IMR-90 (cell line): ENCODE measurements around the gene ASTE1. TPM values are rescaled to one million over a fixed set of nuclear protein-coding genes. Genes with fewer than 3 reads are reported as not detected.

ENCODE experiments used
- ATAC-seq: fragments of 200-7000 bp; cut with Tn5 transposase; 2 replicates; pipeline ENCODE4 v1.9.1; 2020; ENCODE audit warnings: low read depth, mild to moderate bottlenecking, moderate library complexity
- BruUV-seq: library from RNA; stranded (reverse); fragments of 400-500 nt; replicated peaks from 2 replicates; lab custom pipeline; 2021; lab: Mats Ljungman, UMichigan
- CTCF ChIA-PET: fragments of 300-600 bp; formaldehyde crosslinking; extraction: SDS; loops from one replicate; lab custom pipeline; 2021; ENCODE audit warnings: antibody characterized with exemption; lab: Yijun Ruan, JAX
- POLR2A ChIA-PET: fragments of 300-600 bp; sonication (Branson Sonifier 250); formaldehyde crosslinking; loops from one replicate; lab custom pipeline; 2022; ENCODE audit warnings: antibody characterized with exemption; ENCODE audit not compliant: unreplicated experiment; lab: Charles Lee
- DNase-seq: peaks from one replicate; pipeline ENCODE4 v3.0.0; 2013
- H2AFZ ChIP-seq: replicated peaks from 2 replicates; pipeline ENCODE3; 2013; ENCODE audit warnings: low read length, mild to moderate bottlenecking; ENCODE audit not compliant: poor library complexity
- H2AK5ac ChIP-seq: 2 replicates; pipeline ENCODE4 v1.6.1; 2013; ENCODE audit warnings: low read depth, low read length, inconsistent platforms
- H2AK9ac ChIP-seq: replicated peaks from 2 replicates; pipeline ENCODE3; 2013; ENCODE audit warnings: mild to moderate bottlenecking, low read depth, low read length, moderate library complexity; ENCODE audit not compliant: poor library complexity
- H2BK120ac ChIP-seq: 2 replicates; pipeline ENCODE4 v1.6.1; 2013; ENCODE audit warnings: low read depth, low read length, inconsistent platforms
- H2BK15ac ChIP-seq: 3 replicates; pipeline ENCODE4 v1.6.1; 2013; ENCODE audit warnings: low read depth, low read length, inconsistent platforms
- H2BK20ac ChIP-seq: 2 replicates; pipeline ENCODE4 v1.6.1; 2013; ENCODE audit warnings: low read depth, mild to moderate bottlenecking, inconsistent platforms, low read length, moderate library complexity
- H2BK5ac ChIP-seq: 2 replicates; pipeline ENCODE4 v1.6.1; 2013; ENCODE audit warnings: mild to moderate bottlenecking, low read depth, low read length, inconsistent platforms; ENCODE audit not compliant: poor library complexity, severe bottlenecking
- H3K14ac ChIP-seq: replicated peaks from 2 replicates; pipeline ENCODE4 v1.6.1; 2013; ENCODE audit warnings: low read depth, low read length, inconsistent platforms
- H3K18ac ChIP-seq: 2 replicates; pipeline ENCODE4 v1.6.1; 2013; ENCODE audit warnings: low read depth, low read length, control low read depth
- H3K23ac ChIP-seq: 2 replicates; pipeline ENCODE4 v1.6.1; 2013; ENCODE audit warnings: low read depth, low read length, inconsistent platforms
- H3K27ac ChIP-seq: 2 replicates; pipeline ENCODE4 v1.5.1; 2013; ENCODE audit warnings: mild to moderate bottlenecking, control low read depth, low read length; ENCODE audit not compliant: insufficient read depth
- H3K27me3 ChIP-seq: 2 replicates; pipeline ENCODE4 v1.6.1; 2013; ENCODE audit warnings: low read length; ENCODE audit not compliant: control insufficient read depth, insufficient read depth
- H3K36me3 ChIP-seq: 2 replicates; pipeline ENCODE4 v1.6.1; 2013; ENCODE audit warnings: low read length, mixed read lengths; ENCODE audit not compliant: control insufficient read depth, insufficient read depth
- H3K4ac ChIP-seq: 2 replicates; pipeline ENCODE4 v1.6.1; 2013; ENCODE audit warnings: low read depth, low read length, inconsistent platforms
- H3K4me1 ChIP-seq: 2 replicates; pipeline ENCODE4 v1.6.1; 2013; ENCODE audit warnings: low read length, mixed read lengths; ENCODE audit not compliant: control insufficient read depth, insufficient read depth
- H3K4me2 ChIP-seq: 2 replicates; pipeline ENCODE4 v1.6.1; 2013; ENCODE audit warnings: low read depth, mild to moderate bottlenecking, control low read depth, low read length, moderate library complexity
- H3K4me3 ChIP-seq: 2 replicates; pipeline ENCODE4 v1.5.1; 2013; ENCODE audit warnings: low read depth, mild to moderate bottlenecking, control low read depth, low read length, moderate library complexity; ENCODE audit not compliant: insufficient read depth
- H3K56ac ChIP-seq: 2 replicates; pipeline ENCODE4 v1.6.1; 2013; ENCODE audit warnings: low read length, inconsistent platforms; ENCODE audit not compliant: insufficient read depth; ENCODE audit errors: extremely low read depth
- H3K79me1 ChIP-seq, 2 experiments: 2 replicates each; pipeline ENCODE4 v1.6.1; 2013; ENCODE audit warnings: low read length in 2 of 2, inconsistent platforms in 1 of 2, low read depth in 1 of 2
- H3K9ac ChIP-seq: 2 replicates; pipeline ENCODE4 v1.6.1; 2013; ENCODE audit warnings: low read depth, low read length, control low read depth
- H3K9me1 ChIP-seq: 2 replicates; pipeline ENCODE4 v1.6.1; 2013; ENCODE audit warnings: low read length, inconsistent platforms; ENCODE audit not compliant: insufficient read depth
- H3K9me3 ChIP-seq: 2 replicates; pipeline ENCODE4 v1.6.1; 2013; ENCODE audit warnings: low read length; ENCODE audit not compliant: control insufficient read depth, insufficient read depth
- H4K20me1 ChIP-seq: 2 replicates; pipeline ENCODE4 v1.6.1; 2013; ENCODE audit warnings: low read length, inconsistent platforms; ENCODE audit not compliant: insufficient read depth
- H4K5ac ChIP-seq: 2 replicates; pipeline ENCODE4 v1.6.1; 2013; ENCODE audit warnings: mild to moderate bottlenecking, low read depth, low read length, control low read depth
- H4K8ac ChIP-seq, 2 experiments: 2 replicates each; pipeline ENCODE4 v1.6.1; 2013; ENCODE audit warnings: low read depth in 2 of 2, low read length in 2 of 2, control low read depth in 1 of 2, inconsistent platforms in 1 of 2
- H4K91ac ChIP-seq: 2 replicates; pipeline ENCODE4 v1.6.1; 2013; ENCODE audit warnings: low read depth, low read length, inconsistent platforms; ENCODE audit not compliant: insufficient read depth
- BHLHE40 ChIP-seq: fragments of 150-350 bp; IDR thresholded peaks from 2 replicates; pipeline ENCODE4 v1.6.1; 2016; ENCODE audit warnings: mild to moderate bottlenecking, low read depth, low read length
- CEBPB ChIP-seq: IDR thresholded peaks from 2 replicates; pipeline ENCODE4 v1.6.1; 2012; ENCODE audit warnings: low read depth, low read length, improper control_type of control experiment
- CHD1 ChIP-seq: IDR thresholded peaks from 2 replicates; pipeline ENCODE4 v1.6.1; 2012; ENCODE audit warnings: low read depth, low read length, improper control_type of control experiment
- ELK1 ChIP-seq: fragments of 150-350 bp; IDR thresholded peaks from 2 replicates; pipeline ENCODE4 v1.6.1; 2016; ENCODE audit warnings: low read depth, mild to moderate bottlenecking, low read length, moderate library complexity, borderline replicate concordance
- MAFK ChIP-seq: IDR thresholded peaks from 2 replicates; pipeline ENCODE4 v1.6.1; 2012; ENCODE audit warnings: low read depth, low read length, improper control_type of control experiment
- MAZ ChIP-seq: IDR thresholded peaks from 2 replicates; pipeline ENCODE4 v1.6.1; 2012; ENCODE audit warnings: low read depth, mild to moderate bottlenecking, low read length, improper control_type of control experiment, moderate library complexity, borderline replicate concordance
- MXI1 ChIP-seq: IDR thresholded peaks from 2 replicates; pipeline ENCODE4 v1.6.1; 2012; ENCODE audit warnings: low read depth, mild to moderate bottlenecking, low read length, moderate library complexity, borderline replicate concordance
- NFE2L2 ChIP-seq: fragments of 150-350 bp; IDR thresholded peaks from 2 replicates; pipeline ENCODE4 v1.6.1; 2016; ENCODE audit warnings: low read depth, mild to moderate bottlenecking, low read length
- POLR2A ChIP-seq: IDR thresholded peaks from 2 replicates; pipeline ENCODE4 v1.6.1; 2012; ENCODE audit warnings: mild to moderate bottlenecking, low read depth, low read length
- RCOR1 ChIP-seq: IDR thresholded peaks from 2 replicates; pipeline ENCODE4 v1.6.1; 2012; ENCODE audit warnings: mild to moderate bottlenecking, low read length, improper control_type of control experiment; ENCODE audit not compliant: insufficient replicate concordance
- RFX5 ChIP-seq: IDR thresholded peaks from 2 replicates; pipeline ENCODE4 v1.8.0; 2012; ENCODE audit warnings: low read depth, mild to moderate bottlenecking, low read length, moderate library complexity
- SMC3 ChIP-seq: fragments of 150-350 bp; IDR thresholded peaks from 2 replicates; pipeline ENCODE4 v1.6.1; 2016; ENCODE audit warnings: low read depth, mild to moderate bottlenecking, antibody characterized with exemption, low read length, moderate library complexity
- USF2 ChIP-seq: fragments of 150-350 bp; IDR thresholded peaks from 2 replicates; pipeline ENCODE4 v1.6.1; 2017; ENCODE audit warnings: mild to moderate bottlenecking, antibody characterized with exemption, low read length, low read depth
- WGBS, 2 experiments: methylation state at CpG; one replicate each; pipeline versions ENCODE4 v1.1.5 to v1.1.7; 2013; ENCODE audit warnings: missing lambda C conversion rate in 2 of 2; ENCODE audit not compliant: insufficient read length in 1 of 2; ENCODE audit errors: extremely low coverage in 2 of 2; 5-methylcytosine and 5-hydroxymethylcytosine counted together
- dilution Hi-C: fragments of 300-500 bp; cut with HindIII; formaldehyde crosslinking; loops from one replicate; pipeline ENCODE4 v1.14.3; 2018; ENCODE audit warnings: low sequenced_read_pairs; ENCODE audit not compliant: unreplicated experiment
- in situ Hi-C: fragments of 300-500 bp; cut with MboI; formaldehyde crosslinking; loops from 3 replicates; pipeline ENCODE4 v1.14.3; 2019; ENCODE audit warnings: low sequenced_read_pairs, inconsistent platforms, mixed read lengths
- intact Hi-C: fragments of 100-400 bp; cut with micrococcal nuclease; formaldehyde crosslinking; loops from 2 replicates; pipeline ENCODE4 v1.10.0; 2022
- polyA plus RNA-seq, 3 experiments: library from polyadenylated mRNA; depleted of rRNA; stranded (reverse); fragments of >200 nt; gene quantifications; 2 replicates each; pipeline ENCODE4 v1.2.3, GENCODE V29; 2012; ENCODE audit warnings: low replicate concordance in 1 of 3
- total RNA-seq: library from RNA; depleted of rRNA; stranded (reverse); fragments of >200 nt; gene quantifications from 2 replicates; pipeline ENCODE4 v1.2.3, GENCODE V29; 2012
- TF ChIP-seq, protein P1 (sequence below): conservative IDR thresholded peaks from 2 replicates; pipeline ENCODE4 v1.5.1; 2012; ENCODE audit warnings: mild to moderate bottlenecking, low read depth, low read length, improper control_type of control experiment

ASTE1 gene
- total and polyA plus RNA-seq, 2 of the 4 experiments (the other 2 are of a cell fraction) = 3.2 to 7.5 TPM

DNA sequence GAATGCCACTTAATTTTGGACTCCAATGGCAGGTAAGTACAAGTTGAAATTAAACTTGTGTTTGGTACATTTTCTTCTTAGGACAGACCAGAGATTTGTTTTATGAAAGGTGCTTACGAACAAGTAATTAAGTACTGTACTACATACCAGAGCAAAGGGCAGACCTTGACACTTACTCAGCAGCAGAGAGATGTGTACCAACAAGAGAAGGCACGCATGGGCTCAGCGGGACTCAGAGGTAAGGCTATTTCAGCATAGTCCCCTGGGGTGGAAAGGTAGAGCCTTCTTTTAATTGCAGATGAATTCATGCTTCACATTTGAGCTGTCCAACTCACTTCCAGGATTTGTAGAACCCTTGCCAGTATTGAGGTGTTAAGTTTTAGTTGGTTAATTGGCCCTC lies 51.4 kb downstream of the ASTE1 start:
- Histone ChIP-seq H3K18ac (no peak overlapping the region), H4K91ac (no peak overlapping the region), H2BK5ac (no peak overlapping the region), H2BK15ac (no peak overlapping the region), H4K8ac (no peak overlapping the region), H3K23ac (no peak overlapping the region), H3K14ac (no peak overlapping the region), H3K4me1 (no peaks in the 10 kb centered on the region), H3K4me3 (no peak overlapping the region), H3K56ac (no peak overlapping the region), H3K9me1 (peaks cover 6% of the 10 kb centered on the region; the same call in 1 of the 2 replicates), H2AFZ (no peak overlapping the region), H4K5ac (no peak overlapping the region), H2BK20ac (no peak overlapping the region), H2AK9ac (no peak overlapping the region), H2BK120ac (no peak overlapping the region), H3K27me3 (no peaks in the 10 kb centered on the region), H2AK5ac (no peak overlapping the region), H3K4ac (no peak overlapping the region), H4K20me1 (no peaks in the 10 kb centered on the region), H3K9ac (no peak overlapping the region), H3K36me3 (peaks cover 20% of the 10 kb centered on the region), H3K79me1 (peaks cover 3 to 7% of the 10 kb centered on the region in 2 experiments; a peak in 3 of 4 replicates), H3K27ac (no peak overlapping the region), H3K9me3 (no peaks in the 10 kb centered on the region), H3K4me2 (no peak overlapping the region)
- ATAC-seq (no peak), DNase-seq (no peak)
- intact Hi-C loops (no loop called here), dilution Hi-C loops (no loop called here), in situ Hi-C loops (loop anchor here (25.0 kb wide), 1 partner anchor 238 kb away; the partner anchor contains the start of gene PIK3R4)
- no TSS peak for BruUV-seq
- CTCF ChIA-PET = no interaction called here
- no CpG with 5 or more reads among the region's 3 CpGs for WGBS, 2 experiments
- TF ChIP-seq, protein P1, sequence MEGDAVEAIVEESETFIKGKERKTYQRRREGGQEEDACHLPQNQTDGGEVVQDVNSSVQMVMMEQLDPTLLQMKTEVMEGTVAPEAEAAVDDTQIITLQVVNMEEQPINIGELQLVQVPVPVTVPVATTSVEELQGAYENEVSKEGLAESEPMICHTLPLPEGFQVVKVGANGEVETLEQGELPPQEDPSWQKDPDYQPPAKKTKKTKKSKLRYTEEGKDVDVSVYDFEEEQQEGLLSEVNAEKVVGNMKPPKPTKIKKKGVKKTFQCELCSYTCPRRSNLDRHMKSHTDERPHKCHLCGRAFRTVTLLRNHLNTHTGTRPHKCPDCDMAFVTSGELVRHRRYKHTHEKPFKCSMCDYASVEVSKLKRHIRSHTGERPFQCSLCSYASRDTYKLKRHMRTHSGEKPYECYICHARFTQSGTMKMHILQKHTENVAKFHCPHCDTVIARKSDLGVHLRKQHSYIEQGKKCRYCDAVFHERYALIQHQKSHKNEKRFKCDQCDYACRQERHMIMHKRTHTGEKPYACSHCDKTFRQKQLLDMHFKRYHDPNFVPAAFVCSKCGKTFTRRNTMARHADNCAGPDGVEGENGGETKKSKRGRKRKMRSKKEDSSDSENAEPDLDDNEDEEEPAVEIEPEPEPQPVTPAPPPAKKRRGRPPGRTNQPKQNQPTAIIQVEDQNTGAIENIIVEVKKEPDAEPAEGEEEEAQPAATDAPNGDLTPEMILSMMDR = no peak
- TF ChIP-seq MAFK (no peak), MXI1 (no peak), USF2 (no peak), CHD1 (no peak), CEBPB (no peak), BHLHE40 (no peak), RFX5 (no peak), MAZ (no peak), RCOR1 (no peak), POLR2A (no peak), ELK1 (no peak), SMC3 (no peak), NFE2L2 (no peak)
- POLR2A ChIA-PET = no interaction called here
